Thyroid gland (tissue), 4 donors: ENCODE data around the gene ADIG.

Experiments used
- CTCF ChIP-seq, 6 experiments: fragments of 200-600 bp in 3 of 6; fragments of 450-650 bp in 3 of 6; sonication (generic) in 3 of 6; IDR thresholded peaks; one replicate each; pipeline ENCODE4 v1.5.1; 2016 to 2019; ENCODE audit warnings: antibody characterized with exemption in 6 of 6, mild to moderate bottlenecking in 2 of 6, inconsistent platforms in 1 of 6, moderate library complexity in 1 of 6
- POLR2A ChIP-seq, 2 donors: fragments of 450-650 bp; IDR thresholded peaks; one replicate each; pipeline ENCODE4 v1.6.1; 2017; ENCODE audit warnings: antibody characterized with exemption in 2 of 2, mild to moderate bottlenecking in 2 of 2, moderate library complexity in 1 of 2

- no peak for TF ChIP-seq CTCF (IDR thresholded peaks at IDR 0.05)
- no peak for TF ChIP-seq POLR2A (IDR thresholded peaks at IDR 0.05)
Observed at GRCh38 chr20:38557174-38557573, 23.8 kb upstream of the ADIG start.
